ENCODE data around the gene THOC7.

GRCh38 chr3:63876260-63876659, 12.7 kb upstream of the THOC7 start:
- TF ChIP-seq CTCF (IDR thresholded peaks at IDR 0.05; ENCODE audit: low read depth, low read length): no peak
- no peak for TF ChIP-seq MYC (IDR thresholded peaks at IDR 0.05; ENCODE audit: low read depth, low read length)
